Calu3 (cell line): ENCODE data around the gene PRCD. TPM values are rescaled to one million over a fixed set of nuclear protein-coding genes. Genes with fewer than 3 reads are reported as not detected.

Experiments used
- BruUV-seq: library from RNA; stranded (reverse); fragments of 400-500 nt; replicated peaks from 2 replicates; lab custom pipeline; 2021; lab: Mats Ljungman, UMichigan
- CTCF ChIA-PET: fragments of 300-600 bp; sonication (Branson Sonifier 250); formaldehyde crosslinking; loops from one replicate; lab custom pipeline; 2022; ENCODE audit warnings: antibody characterized with exemption; lab: Charles Lee
- DNase-seq: peaks from one replicate; pipeline ENCODE4 v3.0.0; 2022
- H3K27ac Mint-ChIP-seq: one replicate; pipeline ENCODE4 v1.8.0; 2022; ENCODE audit warnings: mixed read lengths; ENCODE audit not compliant: unreplicated experiment
- H3K27me3 Mint-ChIP-seq: one replicate; pipeline ENCODE4 v1.8.0; 2022; ENCODE audit warnings: mixed read lengths; ENCODE audit not compliant: unreplicated experiment
- H3K36me3 Mint-ChIP-seq: one replicate; pipeline ENCODE4 v1.8.0; 2022; ENCODE audit warnings: mild to moderate bottlenecking, moderate library complexity, mixed read lengths; ENCODE audit not compliant: insufficient read depth, unreplicated experiment
- H3K4me1 Mint-ChIP-seq: one replicate; pipeline ENCODE4 v1.8.0; 2022; ENCODE audit warnings: mild to moderate bottlenecking, low read depth, mixed read lengths; ENCODE audit not compliant: unreplicated experiment
- H3K4me3 Mint-ChIP-seq: one replicate; pipeline ENCODE4 v1.8.0; 2022; ENCODE audit warnings: mild to moderate bottlenecking, low read depth, moderate library complexity, mixed read lengths; ENCODE audit not compliant: unreplicated experiment
- H3K9me3 Mint-ChIP-seq: one replicate; pipeline ENCODE4 v1.8.0; 2022; ENCODE audit warnings: low read depth, mixed read lengths; ENCODE audit not compliant: unreplicated experiment
- CTCF ChIP-seq: fragments of 200-600 bp; IDR thresholded peaks from one replicate; pipeline ENCODE4 v1.8.0; 2022; ENCODE audit warnings: antibody characterized with exemption; ENCODE audit not compliant: unreplicated experiment
- intact Hi-C: fragments of 100-400 bp; cut with micrococcal nuclease; formaldehyde crosslinking; loops from one replicate; pipeline ENCODE4 v1.10.0; 2022; ENCODE audit not compliant: unreplicated experiment
- total RNA-seq: library from RNA; stranded (reverse); gene quantifications from 2 replicates; pipeline ENCODE4 v1.2.3, GENCODE V29; 2022

PRCD gene
- total RNA-seq, 1 experiment from 2014 or later, result not detected

GRCh38 chr17:76594690-76595089 lies 54.8 kb downstream of the PRCD start:
- Mint-ChIP-seq H3K36me3 (peaks cover 9% of the 10 kb centered on the region), H3K27me3 (no peaks in the 10 kb centered on the region), H3K9me3 (no peaks in the 10 kb centered on the region), H3K27ac (peak overlapping the region; percentile 38), H3K4me3 (no peak overlapping the region), H3K4me1 (peaks cover 40% of the 10 kb centered on the region)
- no peak for TF ChIP-seq CTCF
- intact Hi-C loops, result no loop called here
- CTCF ChIA-PET, result interaction anchor here (1.7 kb wide), 1 partner anchor 9 kb away, joined by 5 read pairs; no protein-coding TSS in a partner anchor
- no peak for DNase-seq
- no TSS peak for BruUV-seq

Other genes starting within 250 kb of the PRCD start
- 3.0 and 3.9 TPM in 2 replicates for gene QRICH2, start 231.8 kb upstream of the PRCD start, total RNA-seq
- 41.2 and 42.6 TPM in 2 replicates for gene PRPSAP1, start 186.1 kb upstream of the PRCD start, total RNA-seq
- gene SPHK1, start 155.4 kb upstream of the PRCD start, total RNA-seq, result 1.5 and 1.7 TPM in 2 replicates
- gene UBE2O, start 86.9 kb upstream of the PRCD start, total RNA-seq, result 29.0 and 34.4 TPM in 2 replicates
- not detected in 2 replicates for gene AANAT, start 72.4 kb upstream of the PRCD start, total RNA-seq
- gene RHBDF2, start 38.6 kb upstream of the PRCD start, total RNA-seq, result 47.7 and 47.9 TPM in 2 replicates
- gene CYGB, start 2.3 kb upstream of the PRCD start, total RNA-seq, result not detected in 2 replicates
- 10.5 and 11.6 TPM in 2 replicates for gene ST6GALNAC2, start 45.8 kb downstream of the PRCD start, total RNA-seq
- gene ST6GALNAC1, start 103.7 kb downstream of the PRCD start, total RNA-seq, result 52.2 and 52.4 TPM in 2 replicates
- gene MXRA7, start 170.9 kb downstream of the PRCD start, total RNA-seq, result 6.5 and 9.9 TPM in 2 replicates
- gene JMJD6, start 186.6 kb downstream of the PRCD start, total RNA-seq, result 60.8 and 62.1 TPM in 2 replicates
- 56.1 and 58.1 TPM in 2 replicates for gene METTL23, start 186.8 kb downstream of the PRCD start, total RNA-seq
- gene SRSF2, start 197.3 kb downstream of the PRCD start, total RNA-seq, result 238 and 241 TPM in 2 replicates
- gene MFSD11, start 198.1 kb downstream of the PRCD start, total RNA-seq, result 21.4 and 23.9 TPM in 2 replicates